ENCODE data around the gene OR2T3.
"Not testable (repeated sequence)": the region's sequence is repeated elsewhere in the genome, so short reads cannot be mapped to it uniquely, and the experiment has no call there.

OR2T3 gene, protein sequence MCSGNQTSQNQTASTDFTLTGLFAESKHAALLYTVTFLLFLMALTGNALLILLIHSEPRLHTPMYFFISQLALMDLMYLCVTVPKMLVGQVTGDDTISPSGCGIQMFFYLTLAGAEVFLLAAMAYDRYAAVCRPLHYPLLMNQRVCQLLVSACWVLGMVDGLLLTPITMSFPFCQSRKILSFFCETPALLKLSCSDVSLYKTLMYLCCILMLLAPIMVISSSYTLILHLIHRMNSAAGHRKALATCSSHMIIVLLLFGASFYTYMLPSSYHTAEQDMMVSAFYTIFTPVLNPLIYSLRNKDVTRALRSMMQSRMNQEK

DNA sequence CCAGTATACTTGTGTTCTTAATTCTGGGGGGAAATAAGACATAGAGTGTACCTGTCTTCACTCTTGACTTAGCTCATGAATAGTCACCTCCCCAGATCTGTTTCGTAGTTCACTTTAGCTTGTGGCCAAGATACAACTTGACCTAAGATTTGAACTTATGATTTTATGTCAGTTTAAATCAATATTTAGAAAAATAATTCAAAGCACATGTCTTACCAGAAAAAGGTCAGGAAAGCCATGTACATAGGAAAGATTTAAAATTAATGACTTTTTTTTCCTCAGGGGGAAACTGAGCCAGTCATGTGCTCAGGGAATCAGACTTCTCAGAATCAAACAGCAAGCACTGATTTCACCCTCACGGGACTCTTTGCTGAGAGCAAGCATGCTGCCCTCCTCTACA is at the start of gene OR2T3:
Gene OR2T3, plus strand, starts transcription at position 301 of the 400 bp plus-strand sequence. Its CDS starts 0 bp downstream, at position 301.
- H3K9me3 Mint-ChIP-seq, H3K4me3 Mint-ChIP-seq, CTCF ChIA-PET, H3K4me1 Mint-ChIP-seq, DNase-seq, H3K27me3 Mint-ChIP-seq, H3K27ac Mint-ChIP-seq: not testable (repeated sequence)
- peaks cover 10% of the 10 kb centered on the region for H3K36me3 Mint-ChIP-seq

DNA sequence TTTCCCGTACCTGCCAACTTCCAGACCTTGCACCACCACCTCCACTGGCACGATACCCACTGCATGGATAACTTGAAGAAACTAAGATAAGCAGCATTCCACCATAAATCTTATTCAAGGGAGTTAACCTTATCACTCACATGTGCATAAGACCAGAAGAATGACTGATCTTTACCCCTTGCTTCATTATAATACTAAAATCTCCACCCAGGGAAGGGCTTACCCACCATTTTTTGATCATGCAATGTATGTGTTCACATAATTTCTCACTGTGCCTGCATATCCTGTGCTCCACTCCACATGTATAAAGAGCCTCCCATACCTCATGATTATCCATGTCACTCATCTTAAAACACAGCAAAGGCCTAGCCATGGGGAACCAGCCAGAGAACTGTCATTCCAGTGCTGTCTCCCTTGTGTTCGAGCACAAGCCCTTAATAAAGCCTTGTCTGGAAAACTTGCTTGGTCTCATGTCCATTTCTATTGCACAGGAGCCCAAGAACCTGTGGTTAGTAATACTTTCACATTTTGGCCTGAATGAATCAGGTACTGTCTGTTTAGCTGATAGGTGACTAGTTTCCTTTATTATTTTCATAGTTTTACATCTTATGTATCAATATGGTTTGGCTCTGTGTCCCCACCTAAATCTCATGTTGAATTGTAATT is 45.5 kb upstream of the OR2T3 start:
- H3K27me3 Mint-ChIP-seq, H3K27ac Mint-ChIP-seq, H3K9me3 Mint-ChIP-seq, H3K4me1 Mint-ChIP-seq, CTCF ChIA-PET, DNase-seq, H3K36me3 Mint-ChIP-seq, H3K4me3 Mint-ChIP-seq: not testable (repeated sequence)

DNA sequence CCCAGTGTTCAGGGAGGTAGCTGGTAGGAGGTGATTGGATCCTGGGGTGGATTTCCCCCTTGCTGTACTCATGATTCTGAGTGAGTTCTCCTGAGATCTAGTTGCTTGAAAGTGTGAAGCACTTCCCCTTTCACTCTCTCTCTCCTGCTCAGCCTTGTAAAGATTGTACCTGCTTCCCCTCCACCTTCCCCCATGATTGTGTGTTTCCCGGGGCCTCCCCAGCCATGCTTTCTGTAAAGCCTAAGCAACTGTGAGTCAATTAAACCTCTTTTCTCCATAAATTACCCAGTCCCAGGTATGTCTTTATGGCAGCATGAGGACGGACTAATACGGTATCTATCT is 45.0 kb upstream of the OR2T3 start:
- CTCF ChIA-PET, H3K9me3 Mint-ChIP-seq, H3K4me3 Mint-ChIP-seq, DNase-seq, H3K27me3 Mint-ChIP-seq, H3K4me1 Mint-ChIP-seq, H3K27ac Mint-ChIP-seq, H3K36me3 Mint-ChIP-seq: not testable (repeated sequence)

DNA sequence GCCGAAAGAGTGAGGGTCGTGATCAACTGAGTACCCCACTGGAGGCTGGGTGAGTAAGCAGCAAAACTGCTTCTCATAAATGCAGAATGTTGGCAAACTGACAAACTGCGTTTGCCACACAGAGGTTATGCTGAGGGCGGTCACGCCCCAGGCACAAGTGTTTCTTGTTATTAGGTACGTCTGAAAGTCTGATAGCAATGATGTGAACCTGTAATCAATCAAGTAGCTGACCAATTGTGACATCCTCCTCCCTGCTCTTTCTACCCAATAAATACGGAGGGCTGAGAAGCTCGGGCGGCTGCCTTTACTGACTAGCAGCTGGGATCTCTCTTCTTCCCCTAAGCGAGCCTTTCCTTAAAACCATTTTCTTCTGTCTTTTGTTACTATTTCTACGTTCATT is 41.5 kb upstream of the OR2T3 start:
- CTCF ChIA-PET, H3K27me3 Mint-ChIP-seq, H3K4me3 Mint-ChIP-seq, H3K27ac Mint-ChIP-seq, H3K4me1 Mint-ChIP-seq, DNase-seq, H3K9me3 Mint-ChIP-seq, H3K36me3 Mint-ChIP-seq: not testable (repeated sequence)

DNA sequence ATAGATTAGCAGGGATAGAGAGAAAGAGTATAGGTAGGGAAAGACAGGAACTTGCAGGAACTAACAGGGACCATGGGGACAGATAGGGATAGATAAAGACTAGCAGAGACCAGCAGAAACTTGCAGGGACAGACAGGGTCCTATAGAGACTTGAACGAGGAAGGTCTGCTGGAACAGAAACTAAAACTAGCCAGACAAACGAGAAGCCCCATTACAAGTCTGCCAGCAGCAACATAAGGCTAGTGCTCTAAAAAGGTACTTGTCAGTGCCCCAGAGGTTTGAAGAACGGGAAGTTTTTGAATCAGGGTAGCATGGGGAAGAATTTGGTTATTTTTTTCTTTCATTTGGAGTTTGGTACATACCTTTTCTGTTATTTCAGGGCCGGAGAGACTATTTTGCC is 41.0 kb upstream of the OR2T3 start:
- H3K4me1 Mint-ChIP-seq, DNase-seq, CTCF ChIA-PET, H3K36me3 Mint-ChIP-seq, H3K27ac Mint-ChIP-seq, H3K9me3 Mint-ChIP-seq, H3K4me3 Mint-ChIP-seq, H3K27me3 Mint-ChIP-seq: not testable (repeated sequence)

DNA sequence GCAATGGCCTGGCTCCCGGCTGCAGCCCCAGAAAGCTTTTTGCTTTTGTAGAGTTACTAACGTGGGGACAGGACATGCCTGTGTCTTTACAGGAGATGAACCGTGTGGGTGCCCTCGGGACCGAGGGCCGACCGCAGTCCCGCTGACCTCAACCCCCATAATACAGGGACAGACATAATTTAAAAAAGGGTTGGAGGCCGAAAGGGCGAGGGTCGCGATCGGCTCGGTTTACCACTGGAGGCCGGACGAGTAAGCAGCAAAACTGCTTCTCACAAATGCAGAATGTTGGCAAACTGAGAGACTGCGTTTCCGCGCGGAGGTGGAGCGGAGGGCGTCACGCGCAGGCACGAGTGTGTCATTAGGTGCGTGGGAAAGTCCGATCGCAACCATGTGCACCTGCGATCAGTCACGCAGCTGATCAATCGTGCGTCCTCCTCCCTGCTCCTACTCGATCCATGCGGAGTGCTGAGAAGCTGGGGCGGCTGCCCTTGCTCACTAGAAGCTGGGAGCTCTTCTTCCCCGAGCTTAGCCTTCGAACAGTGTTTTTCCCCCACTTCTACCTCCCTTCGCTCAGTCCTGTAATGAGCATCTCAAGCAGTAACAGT is 39.2 kb upstream of the OR2T3 start:
- H3K4me1 Mint-ChIP-seq, DNase-seq, H3K4me3 Mint-ChIP-seq, CTCF ChIA-PET, H3K9me3 Mint-ChIP-seq, H3K27ac Mint-ChIP-seq, H3K27me3 Mint-ChIP-seq, H3K36me3 Mint-ChIP-seq: not testable (repeated sequence)

DNA sequence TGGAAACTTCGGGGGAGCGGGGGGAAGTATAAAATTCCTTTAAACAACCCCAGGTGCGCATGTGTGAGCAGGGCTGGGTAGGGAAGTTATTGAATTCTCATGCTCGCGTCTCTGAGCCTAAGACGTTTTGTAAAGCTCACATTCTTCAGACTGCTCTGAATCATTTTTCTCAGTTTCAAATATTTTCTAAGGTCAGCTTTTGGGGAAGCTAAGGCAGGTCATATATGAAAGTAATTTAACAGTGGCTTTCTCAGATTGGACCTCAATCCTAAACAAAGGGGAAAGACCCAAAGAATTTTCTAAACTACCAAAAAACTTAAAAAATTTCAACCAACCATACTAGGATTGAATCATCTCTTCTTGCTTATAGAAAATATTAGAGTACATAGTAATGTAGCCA is 38.2 kb upstream of the OR2T3 start:
- CTCF ChIA-PET, result not testable (repeated sequence)

DNA sequence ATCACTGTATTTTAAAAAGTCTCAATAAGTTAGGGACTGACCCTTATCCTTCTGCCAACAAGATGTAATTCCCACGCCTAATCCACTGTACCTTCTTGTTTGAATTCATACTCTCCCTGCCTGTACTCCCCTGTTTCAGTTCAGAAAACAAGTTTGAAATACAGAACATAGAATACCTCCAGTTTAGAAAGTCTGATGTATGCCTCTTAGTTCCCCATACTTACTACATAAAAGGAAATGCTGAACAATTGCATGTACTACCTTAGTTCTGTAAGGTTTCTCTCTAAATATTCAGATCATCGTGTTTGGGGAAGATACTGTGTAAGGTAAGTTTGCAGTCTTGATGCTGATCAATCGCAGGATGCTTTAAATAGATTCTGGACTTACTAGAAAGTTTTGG is 36.8 kb upstream of the OR2T3 start:
- H3K27ac Mint-ChIP-seq, H3K27me3 Mint-ChIP-seq, DNase-seq, CTCF ChIA-PET, H3K36me3 Mint-ChIP-seq, H3K9me3 Mint-ChIP-seq, H3K4me1 Mint-ChIP-seq, H3K4me3 Mint-ChIP-seq: not testable (repeated sequence)

More for the DNA sequence above, 38.2 kb upstream of the OR2T3 start:
- H3K4me3 Mint-ChIP-seq, H3K27me3 Mint-ChIP-seq, DNase-seq, H3K36me3 Mint-ChIP-seq, H3K27ac Mint-ChIP-seq, H3K4me1 Mint-ChIP-seq, H3K9me3 Mint-ChIP-seq: not testable (repeated sequence)

DNA sequence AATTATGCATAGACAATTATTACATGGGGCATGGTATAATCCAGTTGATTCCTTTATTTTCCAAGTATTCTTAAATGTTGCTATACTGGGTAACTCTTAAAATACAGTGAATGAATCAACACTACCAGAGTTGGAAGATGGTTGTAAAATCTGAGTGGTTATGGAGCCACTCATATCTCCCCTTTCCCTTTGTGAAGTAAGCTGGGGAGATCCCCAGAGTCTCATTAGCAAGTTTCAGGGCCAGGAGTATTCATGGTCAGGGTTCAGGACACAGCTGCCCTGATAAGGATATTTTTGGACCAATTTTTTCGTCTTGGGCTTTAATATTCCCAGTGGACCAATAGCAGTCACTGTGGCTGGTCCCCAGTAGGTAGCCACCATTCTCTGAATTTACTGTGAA is 34.5 kb upstream of the OR2T3 start:
- H3K36me3 Mint-ChIP-seq, result not testable (repeated sequence)

DNA sequence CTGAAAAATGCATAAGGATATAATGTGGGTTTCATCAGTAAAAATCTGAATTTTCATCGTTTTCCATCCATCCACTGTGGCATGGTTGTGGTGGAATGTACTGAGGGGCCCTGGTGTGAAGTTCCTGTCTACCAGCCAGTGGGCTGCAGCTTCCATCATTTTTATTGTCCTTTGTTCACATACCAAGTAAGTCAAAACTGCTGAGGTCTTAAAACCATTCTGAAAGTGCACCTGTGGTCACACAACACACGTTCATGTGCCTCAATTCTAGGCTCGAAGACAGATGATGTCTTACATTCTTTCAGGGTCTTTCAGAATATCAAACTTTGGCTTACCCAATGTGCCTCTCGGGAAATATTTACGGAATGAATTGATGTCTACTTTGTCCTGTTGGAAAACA is 33.9 kb upstream of the OR2T3 start:
- H3K4me1 Mint-ChIP-seq, H3K9me3 Mint-ChIP-seq, H3K27ac Mint-ChIP-seq, H3K4me3 Mint-ChIP-seq, H3K27me3 Mint-ChIP-seq, H3K36me3 Mint-ChIP-seq, CTCF ChIA-PET, DNase-seq: not testable (repeated sequence)

More for the DNA sequence above, 34.5 kb upstream of the OR2T3 start:
- DNase-seq, H3K4me3 Mint-ChIP-seq, H3K27me3 Mint-ChIP-seq, CTCF ChIA-PET, H3K4me1 Mint-ChIP-seq, H3K9me3 Mint-ChIP-seq, H3K27ac Mint-ChIP-seq: not testable (repeated sequence)

DNA sequence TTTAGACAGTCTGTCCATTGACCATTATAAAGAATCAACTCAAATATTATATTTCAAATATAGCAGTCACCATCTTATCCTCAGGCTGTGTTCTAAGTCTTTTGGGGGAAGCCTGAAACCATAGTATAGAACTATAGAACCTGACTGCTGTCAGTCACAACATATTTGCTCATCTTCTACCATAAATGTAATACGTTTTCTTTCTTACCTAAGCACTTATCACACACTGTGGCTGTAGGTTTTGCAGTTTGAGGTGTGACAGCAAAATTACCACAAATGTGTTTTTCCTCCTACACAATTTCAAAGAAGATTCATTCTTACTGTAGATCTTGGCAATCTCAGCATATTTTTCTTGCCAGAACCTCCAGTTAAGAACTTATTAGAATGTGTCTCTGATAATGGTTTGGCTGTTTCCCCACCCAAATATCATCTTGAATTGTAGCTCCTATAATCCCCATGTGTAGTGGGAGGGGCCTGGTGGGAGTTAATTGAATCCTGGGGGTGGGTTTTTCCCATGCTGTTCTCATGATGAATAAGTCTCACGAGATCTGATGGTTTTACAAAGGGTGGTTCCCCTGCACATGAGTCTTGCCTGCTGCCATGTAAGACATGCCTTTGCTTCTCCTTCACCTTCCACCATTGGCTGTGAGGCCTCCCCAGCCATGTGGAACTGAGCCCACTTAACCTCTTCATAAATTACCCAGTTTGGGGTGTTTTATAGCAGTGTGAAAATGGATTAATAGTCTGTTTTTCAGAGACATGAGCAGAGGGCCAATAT is 30.5 kb upstream of the OR2T3 start:
- CTCF ChIA-PET, H3K4me3 Mint-ChIP-seq, H3K27ac Mint-ChIP-seq, DNase-seq, H3K27me3 Mint-ChIP-seq, H3K4me1 Mint-ChIP-seq, H3K36me3 Mint-ChIP-seq, H3K9me3 Mint-ChIP-seq: not testable (repeated sequence)

DNA sequence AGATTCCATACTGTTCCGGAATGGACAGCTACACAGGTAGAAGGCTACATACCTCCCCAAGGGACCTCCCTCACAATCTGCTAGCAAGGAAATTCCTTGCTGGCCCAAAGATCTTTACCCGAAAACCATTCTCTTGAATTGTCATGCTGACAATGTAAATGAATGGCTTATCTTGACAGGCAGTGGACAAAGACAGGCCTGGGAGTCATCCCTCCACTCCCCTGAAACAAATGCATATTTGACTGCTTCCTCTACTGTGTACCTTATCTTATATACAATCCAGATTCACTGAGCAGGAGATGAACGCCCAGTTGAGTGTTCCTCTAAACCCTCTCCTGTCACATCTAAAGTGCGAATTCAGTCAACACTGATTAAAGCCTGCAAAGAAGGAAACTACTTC is 28.5 kb upstream of the OR2T3 start:
- H3K36me3 Mint-ChIP-seq, H3K27ac Mint-ChIP-seq, DNase-seq, H3K27me3 Mint-ChIP-seq, CTCF ChIA-PET, H3K4me3 Mint-ChIP-seq, H3K4me1 Mint-ChIP-seq, H3K9me3 Mint-ChIP-seq: not testable (repeated sequence)

DNA sequence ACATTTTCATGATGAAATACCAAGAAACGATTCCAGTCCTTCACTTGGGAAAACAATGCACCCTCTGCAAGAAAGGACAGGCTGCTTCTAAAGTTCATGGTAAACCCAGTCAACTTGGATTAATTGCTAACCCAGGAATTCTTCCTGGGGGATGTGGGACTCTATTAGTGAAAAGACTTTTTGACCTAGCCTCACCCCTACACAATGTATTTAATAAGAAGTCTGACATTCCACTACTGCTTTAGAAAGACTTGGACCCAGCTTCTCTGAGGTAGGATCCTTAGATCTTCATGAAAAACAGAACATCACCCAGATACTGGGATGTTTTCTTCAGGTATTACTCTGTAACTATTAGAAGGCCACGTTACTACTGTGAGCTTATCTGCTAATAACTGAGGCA is 27.8 kb upstream of the OR2T3 start, which contains the start of gene OR2T2:
Gene OR2T2, plus strand, starts transcription at position 239 of the 400 bp plus-strand sequence. CDS start 7,161 bp downstream, outside the sequence.
- not testable (repeated sequence) for H3K9me3 Mint-ChIP-seq, DNase-seq, H3K36me3 Mint-ChIP-seq, H3K27me3 Mint-ChIP-seq, H3K4me1 Mint-ChIP-seq, H3K27ac Mint-ChIP-seq, H3K4me3 Mint-ChIP-seq
- CTCF ChIA-PET, result interaction anchor here (0.6 kb wide), 1 partner anchor 17 kb away, joined by 3 read pairs; no protein-coding TSS in a partner anchor

DNA sequence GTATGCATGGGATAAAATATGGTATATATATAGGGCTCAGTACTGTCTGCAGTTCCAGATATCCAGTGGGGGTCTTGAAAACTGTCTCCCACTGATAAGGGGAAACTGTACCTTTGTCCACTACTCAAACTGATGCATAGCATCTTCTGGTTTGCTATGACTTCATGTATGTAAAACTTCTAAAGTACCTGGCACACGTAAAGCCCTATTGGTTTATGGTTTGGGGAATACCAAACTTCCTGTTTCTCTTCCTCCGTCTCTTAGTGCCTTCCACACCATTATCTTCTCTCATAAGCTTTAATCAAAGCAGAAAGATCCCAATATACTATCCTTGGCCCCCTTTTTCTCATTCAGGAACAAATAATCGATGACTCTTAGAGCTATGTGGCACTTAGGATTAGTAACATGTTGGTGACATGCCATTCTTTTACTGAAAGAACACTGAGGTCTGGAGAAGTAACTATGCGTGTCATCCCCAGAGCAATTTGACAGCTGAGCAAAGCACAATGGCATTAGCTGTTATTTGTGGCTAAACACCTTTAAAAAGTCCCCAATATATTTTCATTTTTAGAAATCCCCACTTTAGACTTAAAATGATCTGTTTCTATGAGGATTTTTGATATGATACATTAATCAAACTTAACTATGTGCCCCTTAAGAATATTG is 24.6 kb upstream of the OR2T3 start:
- H3K4me3 Mint-ChIP-seq, DNase-seq, H3K36me3 Mint-ChIP-seq, H3K4me1 Mint-ChIP-seq, CTCF ChIA-PET, H3K27ac Mint-ChIP-seq, H3K27me3 Mint-ChIP-seq, H3K9me3 Mint-ChIP-seq: not testable (repeated sequence)

Data from activated naive CD4-positive, alpha-beta T cell treated with anti-CD3 and anti-CD28 coated beads, Interleukin-2, amount 10 ng/mL, durations not matched to agents 7 days and 5 days (primary cell).